Measurements from ENCODE around the gene KAZN.

KAZN gene

GRCh38 chr1:14627608-14628489 is 29.4 kb downstream of the KAZN start:
- no peak for TF ChIP-seq CTCF (IDR thresholded peaks at IDR 0.05; ENCODE audit: borderline replicate concordance, insufficient read depth, low read depth, low read length)
- H3K4me3 ChIP-seq (ENCODE audit: low read depth, low read length): no peak overlapping the region

- no peak overlapping the region for H3K4me3 ChIP-seq (ENCODE audit: low read depth, low read length)
- no peak for TF ChIP-seq CTCF (IDR thresholded peaks at IDR 0.05; ENCODE audit: borderline replicate concordance, insufficient read depth, low read depth, low read length)
Measured at GRCh38 chr1:14629363-14630014, 31.0 kb downstream of the KAZN start.

- TF ChIP-seq CTCF (IDR thresholded peaks at IDR 0.05; ENCODE audit: borderline replicate concordance, insufficient read depth, low read depth, low read length): no peak
Measured at GRCh38 chr1:14630986-14631385, 32.5 kb downstream of the KAZN start.

GRCh38 chr1:14631421-14631820 is 32.9 kb downstream of the KAZN start:
- no peak for TF ChIP-seq CTCF (IDR thresholded peaks at IDR 0.05; ENCODE audit: borderline replicate concordance, insufficient read depth, low read depth, low read length)
- H3K4me3 ChIP-seq (ENCODE audit: low read depth, low read length): no peak overlapping the region

More at GRCh38 chr1:14630986-14631385, 32.5 kb downstream of the KAZN start:
- H3K4me3 ChIP-seq (ENCODE audit: low read depth, low read length): no peak overlapping the region

GRCh38 chr1:14634486-14634885 is 36.0 kb downstream of the KAZN start:
- no peak overlapping the region for H3K4me3 ChIP-seq (ENCODE audit: low read depth, low read length)
- no peak for TF ChIP-seq CTCF (IDR thresholded peaks at IDR 0.05; ENCODE audit: borderline replicate concordance, insufficient read depth, low read depth, low read length)

DNA sequence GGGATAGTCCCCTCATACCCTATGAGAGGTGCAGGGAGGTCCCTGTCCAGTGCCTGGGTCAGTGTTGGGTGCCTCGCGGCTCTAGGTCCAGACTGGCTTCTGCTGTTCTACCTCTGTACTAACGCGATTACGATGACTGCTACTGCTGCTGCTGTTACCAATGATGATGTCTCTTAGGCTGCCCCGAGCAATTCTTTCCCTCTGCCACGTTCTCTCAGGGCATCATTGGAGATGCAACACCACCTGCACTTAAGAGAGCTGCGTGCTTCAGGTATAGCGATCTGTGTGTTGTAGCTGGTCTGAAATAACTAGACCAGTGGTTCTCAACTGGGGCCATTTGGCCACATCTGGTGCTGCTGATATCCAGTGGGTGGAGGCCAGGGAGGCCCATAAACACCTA is 36.9 kb downstream of the KAZN start:
- no peak overlapping the region for H3K4me3 ChIP-seq (ENCODE audit: low read depth, low read length)
- no peak for TF ChIP-seq CTCF (IDR thresholded peaks at IDR 0.05; ENCODE audit: borderline replicate concordance, insufficient read depth, low read depth, low read length)
